NCI-H774 (cell line): ENCODE measurements around the gene TAS2R10.
"Not testable (repeated sequence)": the region's sequence is repeated elsewhere in the genome, so short reads cannot be mapped to it uniquely, and the experiment has no call there.

Experiments
- DNase-seq: peaks from one replicate; lab custom pipeline; 2025; lab: John Stamatoyannopoulos, UW

Gene TAS2R10, protein sequence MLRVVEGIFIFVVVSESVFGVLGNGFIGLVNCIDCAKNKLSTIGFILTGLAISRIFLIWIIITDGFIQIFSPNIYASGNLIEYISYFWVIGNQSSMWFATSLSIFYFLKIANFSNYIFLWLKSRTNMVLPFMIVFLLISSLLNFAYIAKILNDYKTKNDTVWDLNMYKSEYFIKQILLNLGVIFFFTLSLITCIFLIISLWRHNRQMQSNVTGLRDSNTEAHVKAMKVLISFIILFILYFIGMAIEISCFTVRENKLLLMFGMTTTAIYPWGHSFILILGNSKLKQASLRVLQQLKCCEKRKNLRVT

DNA sequence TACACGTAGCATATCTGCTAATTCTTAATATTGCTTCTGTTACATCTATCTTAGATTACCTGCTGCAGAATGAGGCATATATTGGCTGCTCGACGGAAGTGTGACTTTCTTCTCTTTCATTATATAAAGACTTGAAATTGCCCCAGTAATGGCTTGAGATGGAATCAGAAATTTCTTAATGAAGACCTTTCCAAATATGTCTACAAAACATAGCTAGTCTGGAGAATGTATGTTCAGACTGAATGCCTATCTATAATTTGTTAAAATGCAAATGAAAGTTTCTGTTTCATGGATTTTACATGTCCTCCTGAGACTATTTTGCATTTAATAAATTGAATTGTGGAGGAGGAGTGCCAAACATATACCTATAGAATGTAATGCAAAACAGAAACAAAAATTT lies at the start of gene TAS2R10:
Gene TAS2R10, minus strand, starts transcription at position 101 of the 400 bp plus-strand sequence. Its CDS starts 89 bp downstream, at position 12.
- DNase-seq: no peak

GRCh38 chr12:10873378-10873777 lies 47.2 kb upstream of the TAS2R10 start:
- no peak for DNase-seq

DNA sequence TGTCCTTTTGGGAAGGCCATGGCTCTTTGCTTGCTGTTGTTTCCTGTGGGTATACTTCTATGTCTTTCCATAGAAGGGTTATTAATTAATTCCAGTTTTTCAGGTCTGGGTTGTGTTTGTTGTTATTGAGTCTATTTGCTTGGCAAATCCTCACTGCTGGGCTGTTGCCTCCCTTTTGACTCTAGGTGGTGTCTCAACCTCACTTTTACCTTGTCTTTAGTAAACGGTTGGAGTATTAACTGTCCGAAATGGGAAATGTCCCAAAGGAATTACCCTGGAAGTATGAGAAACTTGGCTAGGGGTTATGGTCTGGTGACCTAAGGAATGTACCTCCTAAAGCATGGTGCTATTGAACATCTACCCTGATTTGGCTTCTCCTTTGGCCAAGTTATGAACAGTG lies 41.2 kb upstream of the TAS2R10 start:
- no peak for DNase-seq

DNA sequence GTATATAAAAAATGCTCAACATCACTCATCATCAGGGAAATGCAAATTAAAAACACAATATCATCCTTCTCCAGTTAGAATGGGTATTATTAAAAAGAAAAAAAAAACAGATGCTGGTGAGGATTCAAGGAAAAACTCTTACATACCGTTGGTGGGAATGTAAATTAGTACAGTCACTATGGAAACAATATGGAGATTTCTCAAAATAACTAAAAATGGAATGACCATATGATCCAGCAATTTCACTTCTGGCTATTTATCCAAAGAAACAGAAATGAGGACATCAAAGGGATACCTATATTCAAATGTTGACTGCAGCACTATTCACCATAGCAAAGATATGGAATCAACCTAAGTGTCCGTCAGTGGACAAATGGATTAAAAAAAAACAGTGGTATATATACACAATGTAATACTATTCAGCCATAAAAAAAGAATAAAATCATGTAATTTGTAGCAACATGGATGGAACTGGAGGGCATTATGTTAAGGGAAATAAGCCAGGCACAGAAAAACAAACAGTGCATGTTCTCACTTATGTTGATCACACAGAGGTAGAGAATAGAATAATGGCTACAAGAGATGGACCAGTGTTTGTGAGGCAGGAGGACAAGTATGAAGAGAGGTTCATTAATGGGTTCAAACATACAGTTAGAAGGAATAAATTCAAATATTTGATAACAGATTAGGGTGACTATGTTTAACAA lies 37.5 kb upstream of the TAS2R10 start:
- DNase-seq: no peak

GRCh38 chr12:10861366-10861765 lies 35.2 kb upstream of the TAS2R10 start:
- no peak for DNase-seq

- DNase-seq: no peak
Observed at GRCh38 chr12:10855807-10856206, 29.6 kb upstream of the TAS2R10 start.

DNA sequence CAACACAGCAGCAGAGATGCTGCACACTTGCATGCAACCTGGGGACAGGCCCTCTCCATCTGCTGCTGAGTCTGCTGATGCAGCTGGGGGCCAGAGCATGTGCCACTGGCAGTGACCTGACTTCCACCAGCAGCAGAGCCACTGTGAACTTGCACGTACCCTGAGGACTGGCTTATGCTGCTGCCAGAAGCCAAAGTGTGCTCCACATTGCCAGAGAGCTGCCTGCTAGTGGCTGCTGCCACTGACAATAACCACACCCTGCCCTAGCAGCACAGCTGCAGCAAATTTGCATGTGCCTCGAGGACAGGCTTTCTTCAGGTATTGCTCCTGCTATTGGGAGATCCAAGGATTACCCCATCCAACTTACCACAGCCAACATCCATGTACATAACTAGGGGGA lies 27.6 kb upstream of the TAS2R10 start:
- DNase-seq: no peak

GRCh38 chr12:10851243-10851858 lies 25.2 kb upstream of the TAS2R10 start:
- no peak for DNase-seq

GRCh38 chr12:10849425-10849878 lies 23.3 kb upstream of the TAS2R10 start, which contains the start of gene PRR4:
PRR4 (minus strand) TSS chr12:10849475; CDS start chr12:10849437, 38 bp downstream.
- DNase-seq: no peak

DNA sequence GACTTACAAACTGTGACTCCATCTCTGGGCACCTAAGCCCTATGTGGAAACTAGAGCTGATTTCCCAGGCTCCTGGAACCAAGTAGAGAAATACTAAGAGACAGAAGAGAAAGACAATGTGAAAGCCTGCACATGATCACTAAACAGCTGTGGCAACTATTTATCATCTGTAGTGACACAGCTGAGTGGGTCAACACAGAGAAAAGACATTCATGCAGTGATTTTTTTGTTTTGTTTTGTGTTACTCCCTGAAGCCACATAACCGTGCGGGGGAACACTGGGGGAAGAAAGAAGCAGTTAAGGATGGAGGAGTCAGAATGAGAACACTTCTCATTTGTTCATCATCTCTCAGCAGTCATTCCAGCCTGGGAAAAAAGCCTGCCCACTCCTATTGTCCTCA lies 21.6 kb upstream of the TAS2R10 start:
- DNase-seq: no peak

DNA sequence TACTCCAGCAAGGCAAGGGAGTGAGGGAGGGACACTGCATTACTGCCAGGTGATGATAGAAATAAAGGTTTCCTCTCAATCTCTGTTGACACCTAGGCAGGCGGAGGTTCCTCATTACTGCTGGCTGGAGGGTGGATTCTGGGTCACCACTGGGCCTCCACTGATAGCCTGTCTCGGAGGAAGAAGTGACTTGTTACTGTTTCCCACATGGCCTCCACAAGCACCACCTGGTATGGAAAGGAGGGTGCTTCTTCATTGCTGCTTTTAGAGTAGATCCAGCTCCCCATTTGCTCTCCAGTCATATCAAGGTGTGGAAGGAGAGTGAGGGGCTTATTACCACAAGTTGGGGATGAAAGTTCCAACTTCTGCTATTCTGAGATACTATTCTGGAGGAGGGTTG lies 16.7 kb upstream of the TAS2R10 start:
- DNase-seq: no peak

GRCh38 chr12:10838461-10838860 lies 12.3 kb upstream of the TAS2R10 start:
- no peak for DNase-seq

DNA sequence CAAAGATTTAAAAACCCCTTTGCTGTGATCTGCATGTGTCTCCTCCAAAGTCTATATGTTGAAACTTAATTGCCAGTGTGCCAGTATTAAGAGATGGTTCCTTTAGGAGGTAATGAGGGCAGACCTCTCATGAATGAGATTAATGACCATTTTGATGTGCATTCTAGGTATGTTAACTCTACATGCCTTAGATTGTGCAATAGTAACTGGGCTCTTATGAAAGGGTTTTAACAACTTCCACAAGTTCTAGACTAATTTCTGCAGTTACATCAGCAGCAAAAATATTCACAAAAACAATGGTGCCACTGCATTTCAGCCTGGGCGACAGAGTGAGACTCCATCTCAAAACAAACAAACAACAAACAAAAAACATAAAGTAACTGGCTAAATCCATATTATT lies 3.8 kb upstream of the TAS2R10 start:
- DNase-seq: no peak

GRCh38 chr12:10824957-10825356 lies 1.2 kb downstream of the TAS2R10 start:
- no peak for DNase-seq

DNA sequence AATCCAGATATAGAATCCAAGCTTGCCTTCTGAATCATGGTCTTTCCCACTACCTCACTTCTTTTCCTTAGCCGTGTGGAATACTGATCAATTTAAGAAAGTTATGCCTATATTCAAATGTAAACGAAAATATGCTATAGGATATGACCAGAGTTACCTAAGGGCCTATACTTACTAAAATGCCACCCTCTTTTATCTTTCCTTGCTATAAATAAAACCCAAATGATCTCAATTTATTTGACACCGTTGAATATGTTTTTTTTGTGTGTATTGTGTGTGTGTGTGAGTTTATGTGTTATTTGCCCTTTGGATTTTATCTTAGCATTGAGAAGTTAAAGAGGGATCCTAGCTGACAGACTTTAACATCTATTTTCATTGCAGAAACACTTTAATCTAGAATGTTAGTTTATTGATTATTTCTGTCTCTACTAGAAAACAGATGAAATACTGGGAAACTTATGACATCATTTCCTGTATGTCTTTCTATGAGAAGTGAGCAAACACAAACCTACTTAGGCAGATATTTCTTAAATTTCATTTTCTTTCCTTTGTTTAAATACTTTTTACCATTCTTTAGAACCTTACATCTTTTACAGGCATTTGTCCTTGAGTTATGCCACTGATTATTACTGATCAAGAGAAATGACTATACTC lies 14.1 kb downstream of the TAS2R10 start:
- DNase-seq: no peak

GRCh38 chr12:10810068-10810467 lies 16.1 kb downstream of the TAS2R10 start, which contains the start of gene TAS2R9:
TAS2R9 (minus strand) TSS chr12:10810168; CDS start chr12:10810075, 93 bp downstream.
- DNase-seq: no peak

GRCh38 chr12:10807186-10807585 lies 19.0 kb downstream of the TAS2R10 start, which contains the start of gene TAS2R8:
TAS2R8 (minus strand) TSS chr12:10807286; CDS start chr12:10806980, 306 bp downstream.
- DNase-seq: no peak

DNA sequence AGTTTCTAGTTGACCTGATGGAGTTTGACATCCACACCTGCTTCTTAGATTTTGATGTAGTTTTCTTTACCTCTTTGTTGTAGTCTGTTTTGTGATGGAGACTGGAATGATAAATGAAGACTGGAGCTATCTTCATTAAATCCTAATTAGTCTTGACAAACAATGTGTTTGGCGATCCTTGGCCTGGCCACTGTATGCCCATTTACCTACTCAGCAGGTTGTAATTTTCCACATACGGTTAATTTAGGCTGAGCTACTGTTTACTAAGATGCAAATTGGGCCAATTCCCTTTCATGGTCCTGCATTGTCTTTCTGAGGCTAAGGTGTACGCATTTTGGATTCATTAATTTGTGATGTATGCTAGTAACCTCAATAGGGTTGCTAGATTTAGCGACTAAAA lies 23.6 kb downstream of the TAS2R10 start, which contains the start of gene TAS2R7:
Gene TAS2R7, minus strand, starts transcription at position 41 of the 400 bp plus-strand sequence. CDS start 57 bp downstream, outside the sequence.
- no peak for DNase-seq

DNA sequence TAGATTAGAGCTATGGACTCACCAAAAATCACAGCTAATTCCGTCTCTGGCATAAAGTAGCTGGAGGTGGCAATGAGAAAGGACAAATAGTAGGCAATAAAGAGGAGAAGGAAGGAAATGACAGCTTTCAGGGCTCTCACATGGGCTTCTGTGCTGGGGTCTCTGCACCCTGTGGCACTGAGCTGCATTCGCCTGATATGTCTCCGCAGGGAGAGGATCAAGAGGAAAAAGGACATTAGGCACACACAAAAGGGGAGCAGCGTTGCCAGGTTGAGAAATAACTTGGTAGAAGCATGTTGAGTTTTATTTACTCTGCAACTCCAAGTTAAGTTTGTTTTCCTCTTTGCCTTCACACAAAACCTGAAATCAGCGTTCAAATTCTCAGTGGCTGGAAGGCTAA lies 24.4 kb downstream of the TAS2R10 start:
- no peak for DNase-seq

DNA sequence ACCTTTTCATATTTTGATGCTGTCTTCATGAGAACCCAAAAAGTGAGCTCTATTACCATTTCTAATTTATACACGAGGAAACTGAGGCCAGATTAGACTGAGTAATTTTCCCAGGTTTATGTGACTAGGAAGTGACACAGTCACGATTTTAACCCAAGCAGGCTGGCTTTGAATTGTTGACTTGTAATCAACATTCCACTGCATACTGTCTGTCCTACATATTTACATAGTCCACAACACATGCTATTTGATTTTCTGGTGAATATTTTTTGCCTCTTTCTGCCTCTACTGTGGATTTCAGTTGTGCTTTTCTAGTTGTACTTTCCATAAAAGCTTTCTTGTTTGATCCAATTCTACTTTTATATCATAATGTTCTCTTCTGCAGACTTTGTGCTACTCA lies 31.9 kb downstream of the TAS2R10 start:
- no peak for DNase-seq

DNA sequence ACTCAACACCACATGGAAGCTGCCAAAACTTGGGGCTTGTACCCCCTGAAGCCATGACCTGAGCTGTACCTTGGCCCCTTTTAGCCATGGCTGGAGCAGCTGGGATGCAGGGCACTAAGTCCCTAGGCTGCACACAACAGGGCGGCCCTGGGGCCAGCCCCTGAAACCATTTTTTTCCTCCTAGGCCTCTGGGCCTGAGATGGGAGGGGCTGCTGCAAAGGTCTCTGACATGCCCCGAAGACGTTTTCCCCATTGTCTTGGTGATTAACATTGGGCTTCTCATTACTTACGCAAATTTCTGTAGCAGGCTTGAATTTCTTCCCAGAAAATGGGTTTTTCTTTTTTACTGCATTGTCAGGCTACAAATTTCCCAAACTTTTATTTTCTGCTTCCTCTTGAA lies 34.4 kb downstream of the TAS2R10 start:
- not testable (repeated sequence) for DNase-seq

DNA sequence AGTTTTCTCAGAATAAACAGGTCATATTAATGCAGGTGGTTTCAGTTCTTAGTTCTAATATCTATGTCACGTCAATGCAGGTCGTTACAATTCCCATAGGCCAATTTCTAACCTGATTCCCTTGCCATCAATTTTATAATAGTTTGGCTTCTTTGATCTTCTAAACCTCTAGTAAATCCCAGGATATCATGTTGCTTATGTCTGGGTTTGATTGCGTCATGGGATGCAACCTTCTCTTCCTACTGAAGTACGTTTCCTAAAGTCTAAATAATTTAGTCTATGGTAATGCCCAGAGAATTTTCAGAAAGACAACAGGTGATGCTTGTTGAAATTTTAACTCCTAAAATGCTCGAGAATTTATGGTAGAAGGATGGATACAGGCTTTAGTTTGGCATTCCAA lies 42.9 kb downstream of the TAS2R10 start:
- DNase-seq: no peak
